Activated naive CD4-positive, alpha-beta T cell treated with Interleukin-2 at 50 U/mL for 16 hours (primary cell): ENCODE results near the gene ISLR2.
"Not testable (repeated sequence)": the region's sequence is repeated elsewhere in the genome, so short reads cannot be mapped to it uniquely, and the experiment has no call there.

Experiments used
- DNase-seq: peaks from one replicate; pipeline ENCODE4 v3.0.0-alpha.2; 2020

Gene ISLR2

GRCh38 chr15:74130155-74130848 is at the start of gene ISLR2:
TSS of gene ISLR2 (plus strand) at chr15:74130586. CDS start at chr15:74132755, 2,169 bp downstream.
- DNase-seq = no peak

- DNase-seq = not testable (repeated sequence)
Observed at GRCh38 chr15:74082450-74082849, 47.9 kb upstream of the ISLR2 start, which contains the start of gene GOLGA6A. TSS of gene GOLGA6A (minus strand) at chr15:74082550. CDS start at chr15:74082509, 41 bp downstream.

- not testable (repeated sequence) for DNase-seq
Observed at GRCh38 chr15:74094567-74094966, 35.8 kb upstream of the ISLR2 start.

- not testable (repeated sequence) for DNase-seq
Observed at GRCh38 chr15:74095610-74096009, 34.8 kb upstream of the ISLR2 start.

GRCh38 chr15:74096753-74097474 is 33.5 kb upstream of the ISLR2 start:
- not testable (repeated sequence) for DNase-seq

- DNase-seq = peak; percentile 78
Observed at GRCh38 chr15:74099963-74100733, 30.2 kb upstream of the ISLR2 start.

- no peak for DNase-seq
Observed at GRCh38 chr15:74108111-74108510, 22.3 kb upstream of the ISLR2 start.

- DNase-seq = not testable (repeated sequence)
Observed at GRCh38 chr15:74108611-74109010, 21.8 kb upstream of the ISLR2 start.

GRCh38 chr15:74109713-74110112 is 20.7 kb upstream of the ISLR2 start:
- DNase-seq = no peak

- DNase-seq = no peak
Observed at GRCh38 chr15:74120426-74120825, 10.0 kb upstream of the ISLR2 start.

- DNase-seq = no peak
Observed at GRCh38 chr15:74121039-74121438, 9.3 kb upstream of the ISLR2 start.

- DNase-seq = no peak
Observed at GRCh38 chr15:74121858-74122257, 8.5 kb upstream of the ISLR2 start.

- DNase-seq = no peak
Observed at GRCh38 chr15:74122403-74123130, 7.8 kb upstream of the ISLR2 start.

- DNase-seq = no peak
Observed at GRCh38 chr15:74123131-74123429, 7.3 kb upstream of the ISLR2 start.

- no peak for DNase-seq
Observed at GRCh38 chr15:74123658-74124057, 6.7 kb upstream of the ISLR2 start.

GRCh38 chr15:74124196-74124595 is 6.2 kb upstream of the ISLR2 start:
- no peak for DNase-seq

GRCh38 chr15:74124759-74125158 is 5.6 kb upstream of the ISLR2 start:
- no peak for DNase-seq

GRCh38 chr15:74127255-74127953 is 3.0 kb upstream of the ISLR2 start:
- DNase-seq = peak; percentile 85

- DNase-seq = no peak
Observed at GRCh38 chr15:74127954-74128784, 2.2 kb upstream of the ISLR2 start.

- DNase-seq = no peak
Observed at GRCh38 chr15:74128785-74129585, 1.4 kb upstream of the ISLR2 start.
